Forelimb muscle (tissue), 1 donor: Measurements from ENCODE around the gene TBL2. TPM values are rescaled to one million over a fixed set of nuclear protein-coding genes. Genes with fewer than 3 reads are reported as not detected.
"Not testable (repeated sequence)": the region's sequence is repeated elsewhere in the genome, so short reads cannot be mapped to it uniquely, and the experiment has no call there.

Source experiments
- DNase-seq: peaks from one replicate; pipeline ENCODE4 v3.0.0-alpha.2; 2013; ENCODE audit warnings: low read depth
- polyA plus RNA-seq: library from polyadenylated mRNA; unstranded; fragments of 120-200 nt; gene quantifications from one replicate; pipeline ENCODE4 v1.2.1, GENCODE V29; 2013; ENCODE audit not compliant: insufficient read length

The TBL2 gene
- polyA plus RNA-seq, 1 donor, result 23.5 TPM

DNA sequence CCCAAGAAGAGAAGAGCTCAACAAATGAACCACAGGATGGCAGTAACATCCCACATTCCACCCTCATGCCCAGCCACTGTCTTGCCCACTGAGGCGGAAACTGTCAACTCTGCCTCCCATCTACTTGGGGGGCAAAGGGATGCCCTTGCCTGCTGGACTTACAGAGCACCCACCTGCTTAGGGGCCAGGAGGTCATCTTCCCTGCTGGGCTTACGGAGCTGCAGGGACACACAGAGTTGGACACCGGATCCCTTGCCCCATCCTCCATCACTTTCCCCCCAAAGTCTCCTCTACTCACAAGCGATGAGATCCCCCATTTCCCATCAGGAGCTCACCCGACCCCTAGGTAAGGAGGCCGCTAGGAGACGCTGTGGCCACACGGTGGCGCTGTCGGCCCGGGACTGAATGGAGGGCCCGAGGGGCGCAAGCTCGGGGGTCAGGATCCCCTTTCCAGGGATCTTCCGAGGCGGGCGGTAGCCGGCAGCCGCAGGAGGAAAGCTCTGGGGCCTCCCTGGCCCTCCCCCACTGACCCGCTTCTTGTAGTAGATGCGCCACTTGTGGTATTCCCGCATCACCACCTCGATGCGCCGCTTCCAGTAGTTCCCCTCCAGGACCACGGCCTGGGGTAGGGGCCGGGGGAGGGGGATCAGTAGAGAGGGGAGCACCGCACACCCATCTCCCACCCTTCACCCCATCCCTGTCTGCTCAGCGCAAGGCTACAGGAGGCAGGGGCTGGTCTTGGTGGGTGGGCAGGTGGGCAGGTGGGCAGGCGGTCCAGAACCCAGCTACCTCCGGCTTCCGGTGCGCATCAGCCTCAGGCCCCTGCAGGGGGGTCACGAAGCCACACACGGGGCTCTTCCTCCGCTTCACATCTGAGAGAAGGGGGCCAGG is 28.7 kb upstream of the TBL2 start:
- no peak for DNase-seq

DNA sequence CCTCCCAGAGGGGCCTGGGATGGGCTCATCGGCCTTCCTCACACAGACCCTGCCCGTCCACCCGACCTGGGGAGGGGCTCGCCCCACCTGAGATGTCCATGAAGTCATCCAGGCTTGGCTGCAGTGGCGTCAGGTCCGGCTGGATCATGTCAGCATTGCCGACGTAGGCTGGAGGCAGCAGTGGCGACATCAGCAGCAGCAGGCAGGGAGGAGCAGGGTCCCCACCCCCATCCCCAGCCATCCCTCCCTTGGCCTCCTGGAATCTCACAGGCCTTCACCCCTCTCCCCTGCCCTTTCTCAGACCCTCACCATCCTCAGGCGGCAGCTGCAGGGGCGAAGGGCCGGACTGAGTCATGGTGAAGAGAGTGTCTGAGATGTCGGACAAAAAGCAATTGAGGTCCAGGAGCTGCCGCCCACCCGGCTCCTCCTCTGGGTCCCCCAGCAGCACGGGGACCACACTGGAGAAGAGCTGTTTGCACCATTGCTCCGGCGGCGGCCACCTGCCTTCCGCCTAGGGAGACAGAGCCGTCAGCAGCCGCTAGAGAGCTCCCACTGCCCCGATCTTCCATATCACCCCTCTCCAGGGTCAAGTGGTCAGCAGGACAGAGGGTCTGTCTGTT is 27.3 kb upstream of the TBL2 start:
- DNase-seq, result no peak

- DNase-seq, result no peak
Measured at GRCh38 chr7:73602721-73603651, 24.6 kb upstream of the TBL2 start.

DNA sequence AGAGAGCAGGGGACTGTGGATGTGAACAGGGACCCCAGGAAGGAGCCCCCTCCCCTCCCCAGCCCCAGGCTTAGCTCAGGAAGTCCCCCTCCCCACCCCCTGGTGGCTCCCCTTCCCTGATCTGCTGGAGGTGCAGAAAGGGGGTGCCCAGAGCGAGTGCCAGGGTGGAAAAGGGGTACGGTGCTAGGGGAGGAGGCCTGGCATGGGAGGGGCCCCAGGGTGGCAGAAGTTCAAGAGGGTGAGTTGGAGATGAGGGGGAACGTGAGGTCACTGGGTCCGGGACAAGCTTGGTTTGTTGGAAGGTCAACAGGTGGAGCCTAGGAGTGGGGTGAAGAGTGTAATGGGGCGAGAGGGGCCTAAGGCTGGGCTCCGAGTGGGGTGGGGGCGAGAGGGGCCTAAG is 21.5 kb upstream of the TBL2 start:
- no peak for DNase-seq

- no peak for DNase-seq
Measured at GRCh38 chr7:73599151-73599882, 20.9 kb upstream of the TBL2 start.

DNA sequence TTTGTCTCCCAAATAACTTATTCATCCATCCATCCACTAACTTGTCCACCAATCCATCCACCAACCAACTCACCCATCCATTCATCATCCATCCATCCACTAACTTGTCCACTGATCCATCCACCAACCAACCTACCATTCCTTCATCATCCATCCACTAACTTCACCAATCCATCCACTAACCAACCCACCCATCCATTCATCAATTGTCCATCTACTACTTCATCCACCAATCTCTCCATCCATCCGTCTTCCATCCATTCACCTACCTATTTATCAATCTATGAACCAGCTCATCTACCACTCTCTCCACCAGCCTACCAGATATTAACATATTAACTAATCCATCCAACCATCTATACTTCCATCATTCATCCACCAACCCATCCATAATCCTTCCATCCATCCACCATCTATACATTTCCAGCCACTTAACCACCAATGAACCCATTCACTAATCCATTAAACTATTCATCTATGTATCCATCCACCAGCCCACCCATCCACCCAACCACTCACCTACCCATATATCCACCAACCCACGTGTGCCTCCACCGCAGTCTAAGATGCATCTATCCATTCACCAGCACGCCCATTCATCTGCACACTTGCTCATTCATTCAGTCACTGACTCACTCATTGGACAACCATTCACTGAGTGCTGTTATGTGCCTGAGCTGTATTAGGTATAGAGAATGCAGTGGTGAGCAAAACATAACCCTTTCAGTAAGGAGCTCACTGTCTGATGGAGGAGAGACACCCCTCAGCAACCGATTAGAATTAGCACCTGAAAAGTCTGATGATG is 19.8 kb upstream of the TBL2 start:
- no peak for DNase-seq

GRCh38 chr7:73596191-73597065 is 18.0 kb upstream of the TBL2 start:
- no peak for DNase-seq

DNA sequence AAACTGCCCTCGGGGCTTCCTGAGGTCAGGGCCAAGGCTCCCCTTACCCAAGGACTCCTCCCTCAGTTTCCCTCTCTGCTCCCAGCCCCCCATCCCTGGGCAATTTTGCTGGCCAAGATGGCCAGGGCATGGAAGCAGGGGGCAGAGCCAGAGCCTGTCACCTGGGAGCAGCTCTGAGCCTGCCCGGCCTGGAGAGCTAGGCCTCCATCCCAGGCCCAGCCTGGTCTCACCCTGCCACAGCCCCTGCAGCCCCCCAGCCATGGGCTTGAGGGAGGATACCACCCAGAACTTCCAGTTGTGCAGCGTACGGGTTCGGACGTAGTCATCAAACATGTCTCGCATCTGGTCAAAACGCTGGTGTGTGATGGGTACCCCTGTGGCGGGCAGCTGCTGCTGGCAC is 17.0 kb upstream of the TBL2 start:
- DNase-seq, result no peak

DNA sequence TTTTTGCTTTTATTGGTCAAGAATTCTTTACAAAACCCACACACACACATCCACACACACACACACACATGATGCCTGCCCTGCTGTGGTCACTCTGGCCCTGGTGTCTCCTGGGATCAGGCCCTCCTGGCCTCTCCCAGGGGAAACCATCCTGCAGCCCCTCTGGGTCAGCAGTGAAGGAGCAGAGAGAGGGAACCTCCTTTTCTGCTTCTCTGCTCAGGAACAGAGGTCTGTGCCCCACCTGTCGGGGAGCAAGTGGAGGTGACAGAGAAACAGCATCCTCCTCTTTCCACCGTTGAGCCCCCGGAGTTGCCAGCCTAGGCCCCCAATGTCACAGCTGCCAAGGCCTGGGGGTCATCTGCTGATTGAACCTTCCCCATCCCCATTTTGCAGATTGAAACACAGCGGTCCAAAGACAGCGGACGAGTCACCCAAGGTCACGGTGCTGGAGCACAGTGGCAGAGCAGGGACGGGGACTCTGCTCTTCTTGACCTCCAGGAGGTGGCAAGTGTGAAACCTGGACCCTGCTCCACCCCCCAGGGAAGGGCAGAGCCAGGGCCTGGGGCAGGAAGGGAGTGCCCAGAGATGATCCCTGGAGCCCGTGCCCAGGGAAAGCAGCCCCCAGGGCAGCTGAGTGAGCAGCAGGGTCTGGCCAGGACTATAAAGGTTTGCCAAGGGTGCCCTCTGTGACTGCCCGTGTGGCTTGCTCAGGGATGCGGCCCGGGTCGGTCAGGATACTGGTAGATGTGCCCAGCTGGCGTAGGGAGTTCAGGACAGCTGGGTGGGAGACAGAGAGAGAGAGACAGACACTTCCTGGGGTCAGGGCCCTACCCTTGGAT is 15.0 kb upstream of the TBL2 start:
- no peak for DNase-seq

GRCh38 chr7:73586911-73587310 is 8.5 kb upstream of the TBL2 start:
- no peak for DNase-seq

DNA sequence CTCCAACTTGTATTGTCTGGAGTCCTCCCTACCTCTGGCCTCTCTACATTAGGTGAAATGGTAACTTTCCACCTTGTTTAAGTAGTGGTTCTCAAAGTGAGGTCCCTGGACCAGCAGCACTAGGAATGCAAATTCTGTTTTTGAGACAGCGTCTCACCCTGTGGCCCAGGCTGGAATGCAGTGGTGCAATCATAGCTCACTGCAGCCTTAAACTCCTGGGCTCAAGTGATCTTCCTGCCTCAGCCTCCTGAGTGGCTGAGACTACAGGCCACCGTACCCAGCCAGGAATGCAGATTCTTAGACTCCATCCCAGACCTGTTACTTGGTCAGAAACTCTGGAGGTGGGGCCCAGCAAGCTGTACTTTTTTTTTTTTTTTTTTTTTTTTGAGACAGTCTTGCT is 6.8 kb upstream of the TBL2 start:
- no peak for DNase-seq

DNA sequence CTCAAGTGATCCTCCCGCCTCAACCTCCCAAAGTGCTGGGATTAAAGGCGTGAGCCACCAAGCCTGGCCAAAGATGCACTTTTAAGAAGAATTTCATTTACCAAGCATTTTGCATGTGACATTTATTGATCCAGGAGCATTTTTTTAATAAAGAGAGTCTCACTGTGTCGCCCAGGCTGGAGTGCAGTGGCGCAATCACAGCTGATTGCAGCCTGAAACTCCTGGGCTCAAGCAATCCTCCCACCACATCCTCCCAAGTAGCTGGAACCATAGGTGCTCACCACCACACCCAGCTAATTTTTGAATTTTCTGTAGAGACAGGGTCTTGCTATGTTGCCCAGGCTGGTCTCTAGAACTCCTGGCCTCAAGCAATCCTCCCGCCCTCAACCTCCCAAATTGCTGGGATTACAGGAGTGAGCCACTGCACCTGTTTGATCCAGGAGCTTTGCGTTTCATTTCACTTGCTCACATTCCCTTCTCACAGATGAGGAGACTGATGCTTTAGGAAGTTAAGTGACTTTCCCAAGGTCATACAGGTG is 4.4 kb upstream of the TBL2 start:
- no peak for DNase-seq

GRCh38 chr7:73581006-73581405 is 2.6 kb upstream of the TBL2 start:
- not testable (repeated sequence) for DNase-seq

GRCh38 chr7:73577627-73578341 is 595 bp downstream of the TBL2 start:
- no peak for DNase-seq

GRCh38 chr7:73573791-73574190 is 4.6 kb downstream of the TBL2 start:
- no peak for DNase-seq

GRCh38 chr7:73573276-73573675 is 5.1 kb downstream of the TBL2 start:
- no peak for DNase-seq

GRCh38 chr7:73572767-73573186 is 5.6 kb downstream of the TBL2 start:
- DNase-seq, result no peak

DNA sequence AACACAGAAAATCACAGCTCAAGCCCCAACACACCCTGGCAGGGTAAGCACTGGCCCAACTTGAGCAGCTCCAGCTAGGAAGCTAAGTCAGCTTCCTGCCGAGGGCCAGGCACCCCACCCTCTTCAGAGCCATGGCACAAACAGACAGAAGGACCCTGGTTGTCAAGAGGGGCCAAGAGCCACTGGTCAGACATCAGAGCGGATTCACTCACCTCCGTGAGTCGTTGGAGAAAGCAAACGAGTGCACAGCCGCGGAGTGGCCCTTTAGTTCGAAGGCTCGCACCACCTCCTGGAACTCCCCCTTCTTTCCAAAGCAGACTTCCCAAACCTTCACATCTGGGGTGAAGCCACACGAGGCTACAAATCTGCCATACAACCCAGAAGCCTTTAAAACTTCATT is 7.4 kb downstream of the TBL2 start:
- DNase-seq, result no peak
